Lower leg skin (tissue), 4 donors: ENCODE measurements around the gene REC8. TPM values are rescaled to one million over a fixed set of nuclear protein-coding genes. Genes with fewer than 3 reads are reported as not detected.

ENCODE experiments used
- DNase-seq, 2 donors: peaks; one replicate each; pipeline ENCODE4 v3.0.0-alpha.2; 2019; ENCODE audit warnings: low spot score in 2 of 2
- H3K4me3 ChIP-seq: fragments of 200-600 bp; sonication (generic); 2 replicates; pipeline ENCODE4 v1.5.1; 2017; ENCODE audit warnings: mild to moderate bottlenecking, low read depth; ENCODE audit not compliant: poor library complexity, severe bottlenecking
- CTCF ChIP-seq, 3 donors: fragments of 450-650 bp; IDR thresholded peaks; one replicate each; pipeline ENCODE4 v1.5.1; 2016; ENCODE audit warnings: antibody characterized with exemption in 3 of 3, mild to moderate bottlenecking in 3 of 3, moderate library complexity in 2 of 3
- POLR2A ChIP-seq, 2 donors: fragments of 450-650 bp; IDR thresholded peaks; one replicate each; pipeline ENCODE4 v1.6.1; 2016 to 2017; ENCODE audit warnings: antibody characterized with exemption in 2 of 2, mild to moderate bottlenecking in 1 of 2, moderate library complexity in 1 of 2
- WGBS, 2 donors: methylation state at CpG; one replicate each; pipeline ENCODE4 v1.1.5; 2018; 5-methylcytosine and 5-hydroxymethylcytosine counted together
- intact Hi-C: fragments of 100-400 bp; cut with DNase I; formaldehyde crosslinking; loops from one replicate; pipeline ENCODE4 v1.15.0; 2023; ENCODE audit warnings: low total_unique reads
- total RNA-seq, 4 donors: library from RNA; depleted of rRNA; stranded (reverse); fragments of >200 nt; gene quantifications; one replicate each; pipeline ENCODE4 v1.1.0, GENCODE V29; 2016

The REC8 gene
- total RNA-seq, 4 donors from 2014 or later: 1.2 to 7.1 (median 2.4) TPM

- 91 to 94% methylated on average over 9 of the region's 9 CpGs for WGBS, 2 donors
- no peak for TF ChIP-seq CTCF (IDR thresholded peaks at IDR 0.05)
- TF ChIP-seq POLR2A (IDR thresholded peaks at IDR 0.05): no peak
- intact Hi-C loops: no loop called here
These were observed 17.6 kb downstream of the REC8 start for GRCh38 chr14:24189460-24189859.

GRCh38 chr14:24190416-24190815, 18.5 kb downstream of the REC8 start:
- WGBS, 2 donors: 87 to 90% methylated on average over 10 of the region's 10 CpGs
- TF ChIP-seq CTCF (IDR thresholded peaks at IDR 0.05): no peak
- TF ChIP-seq POLR2A (IDR thresholded peaks at IDR 0.05): no peak
- no peak for DNase-seq
- no peak overlapping the region for H3K4me3 ChIP-seq
- intact Hi-C loops: no loop called here

More at GRCh38 chr14:24189460-24189859, 17.6 kb downstream of the REC8 start:
- no peak for DNase-seq
- no peak overlapping the region for H3K4me3 ChIP-seq

- intact Hi-C loops: no loop called here
- WGBS, 2 donors: 94 to 95% methylated on average over 15 of the region's 15 CpGs
- H3K4me3 ChIP-seq: no peak overlapping the region
- no peak for DNase-seq
- TF ChIP-seq POLR2A (IDR thresholded peaks at IDR 0.05) (no peak), CTCF (IDR thresholded peaks at IDR 0.05) (no peak)
These were observed 21.1 kb downstream of the REC8 start for GRCh38 chr14:24192933-24193332.

- no peak for TF ChIP-seq POLR2A (IDR thresholded peaks at IDR 0.05)
- no peak for TF ChIP-seq CTCF (IDR thresholded peaks at IDR 0.05)
- H3K4me3 ChIP-seq: no peak overlapping the region
- DNase-seq: no peak
- WGBS, 2 donors: 68 to 82% methylated on average over 7 of the region's 7 CpGs
- intact Hi-C loops: no loop called here
These were observed 22.4 kb downstream of the REC8 start for GRCh38 chr14:24194186-24194872.

- H3K4me3 ChIP-seq: peak overlapping the region; percentile 82
- WGBS, 2 donors: 39 to 47% methylated on average over 8 of the region's 8 CpGs
- TF ChIP-seq POLR2A (IDR thresholded peaks at IDR 0.05) (no peak), CTCF (IDR thresholded peaks at IDR 0.05) (no peak)
- DNase-seq: no peak
- intact Hi-C loops: no loop called here
These were observed 22.9 kb downstream of the REC8 start for GRCh38 chr14:24194873-24195185.
